Liver (tissue), 9 donors: Measurements from ENCODE around the gene PPIL4. TPM values are rescaled to one million over a fixed set of nuclear protein-coding genes. Genes with fewer than 3 reads are reported as not detected.

Source experiments
- DNase-seq: peaks from one replicate; pipeline ENCODE4 v3.0.0-alpha.2; 2017; ENCODE audit warnings: low spot score
- H3K27ac ChIP-seq, 2 donors: one replicate each; pipeline ENCODE4 v1.7.0; 2013; ENCODE audit warnings: inconsistent platforms in 2 of 2, low read length in 2 of 2, control low read depth in 1 of 2, low read depth in 1 of 2, mild to moderate bottlenecking in 1 of 2
- H3K27me3 ChIP-seq, 4 donors: one replicate each; pipeline versions ENCODE4 v1.6.1 to v1.7.0; 2013; ENCODE audit warnings: low read length in 3 of 4, inconsistent platforms in 1 of 4, mild to moderate bottlenecking in 1 of 4, moderate library complexity in 1 of 4; ENCODE audit not compliant: control insufficient read depth in 4 of 4, insufficient read depth in 4 of 4
- H3K36me3 ChIP-seq, 4 donors: one replicate each; pipeline versions ENCODE4 v1.6.1 to v1.7.0; 2013; ENCODE audit warnings: low read length in 3 of 4, mild to moderate bottlenecking in 3 of 4, low read depth in 1 of 4, moderate library complexity in 1 of 4; ENCODE audit not compliant: control insufficient read depth in 4 of 4, insufficient read depth in 3 of 4
- H3K4me1 ChIP-seq, 4 donors: one replicate each; pipeline versions ENCODE4 v1.6.1 to v1.7.0; 2013; ENCODE audit warnings: low read length in 3 of 4, mild to moderate bottlenecking in 3 of 4, moderate library complexity in 1 of 4; ENCODE audit not compliant: control insufficient read depth in 4 of 4, insufficient read depth in 4 of 4
- H3K4me3 ChIP-seq, 3 donors: one replicate each; pipeline versions ENCODE4 v1.6.1 to v1.7.0; 2013; ENCODE audit warnings: low read length in 3 of 3, control low read depth in 1 of 3, low read depth in 1 of 3, mild to moderate bottlenecking in 1 of 3
- H3K9ac ChIP-seq, 2 donors: one replicate each; pipeline ENCODE4 v1.7.0; 2013; ENCODE audit warnings: low read length in 2 of 2, mild to moderate bottlenecking in 2 of 2, moderate library complexity in 2 of 2, control low read depth in 1 of 2, low read depth in 1 of 2
- H3K9me3 ChIP-seq, 4 donors: one replicate each; pipeline versions ENCODE4 v1.6.1 to v1.7.0; 2013; ENCODE audit warnings: low read length in 3 of 4; ENCODE audit not compliant: control insufficient read depth in 4 of 4
- EGR1 ChIP-seq, 2 donors: IDR thresholded peaks; 2 replicates each; pipeline ENCODE4 v1.6.1; 2016 to 2018; ENCODE audit warnings: antibody characterized with exemption in 2 of 2, low read depth in 2 of 2
- FOXA1 ChIP-seq: IDR thresholded peaks from 2 replicates; pipeline ENCODE4 v1.6.1; 2016; ENCODE audit warnings: antibody characterized with exemption
- FOXA2 ChIP-seq: IDR thresholded peaks from 2 replicates; pipeline ENCODE4 v1.6.1; 2016; ENCODE audit warnings: antibody characterized with exemption
- GABPA ChIP-seq, 2 donors: IDR thresholded peaks in 1 of 2; conservative IDR thresholded peaks in 1 of 2; 2 replicates each; pipeline ENCODE4 v1.6.1; 2016; ENCODE audit warnings: antibody characterized with exemption in 2 of 2, mild to moderate bottlenecking in 1 of 2, moderate library complexity in 1 of 2
- HNF4A ChIP-seq, 2 donors: conservative IDR thresholded peaks; 2 replicates each; pipeline ENCODE4 v1.6.1; 2016; ENCODE audit warnings: antibody characterized with exemption in 2 of 2, mild to moderate bottlenecking in 2 of 2
- HNF4G ChIP-seq: IDR thresholded peaks from 2 replicates; pipeline ENCODE4 v1.6.1; 2016; ENCODE audit warnings: antibody characterized with exemption
- JUND ChIP-seq, 2 donors: IDR thresholded peaks; 2 replicates each; pipeline ENCODE4 v1.6.1; 2016; ENCODE audit warnings: antibody characterized with exemption in 2 of 2
- MAX ChIP-seq: IDR thresholded peaks from 2 replicates; pipeline ENCODE4 v1.6.1; 2016; ENCODE audit warnings: antibody characterized with exemption
- NR2F2 ChIP-seq: IDR thresholded peaks from 2 replicates; pipeline ENCODE4 v1.6.1; 2016; ENCODE audit warnings: antibody characterized with exemption
- RAD21 ChIP-seq, 2 donors: IDR thresholded peaks; 2 replicates each; pipeline ENCODE4 v1.6.1; 2016; ENCODE audit warnings: antibody characterized with exemption in 2 of 2, mild to moderate bottlenecking in 2 of 2
- RXRA ChIP-seq, 2 donors: IDR thresholded peaks; 2 replicates each; pipeline ENCODE4 v1.6.1; 2017 to 2018; ENCODE audit warnings: antibody characterized with exemption in 2 of 2, mild to moderate bottlenecking in 1 of 2
- SP1 ChIP-seq: IDR thresholded peaks from 2 replicates; pipeline ENCODE4 v1.6.1; 2018; ENCODE audit warnings: antibody characterized with exemption, mild to moderate bottlenecking
- TAF1 ChIP-seq: conservative IDR thresholded peaks from 2 replicates; pipeline ENCODE4 v1.6.1; 2016; ENCODE audit warnings: antibody characterized with exemption, mild to moderate bottlenecking
- YY1 ChIP-seq: IDR thresholded peaks from 2 replicates; pipeline ENCODE4 v1.6.1; 2016; ENCODE audit warnings: antibody characterized with exemption, mild to moderate bottlenecking
- WGBS: extraction: QIAGEN DNeasy Blood & Tissue Kit; methylation state at CpG from one replicate; pipeline ENCODE4 v1.1.7; 2013; 5-methylcytosine and 5-hydroxymethylcytosine counted together
- polyA plus RNA-seq, 2 donors: library from polyadenylated mRNA; stranded (reverse) in 1 of 2; unstranded in 1 of 2; fragments of 200-250 nt in 1 of 2; fragments of >200 nt in 1 of 2; fragmentation: Nextera tagmentation in 1 of 2; extraction: Ambion mirVana in 1 of 2; gene quantifications; one replicate each; pipeline versions ENCODE4 v1.2.1 to v1.2.3, GENCODE V29; 2013 to 2015
- total RNA-seq, 2 donors: library from RNA; depleted of rRNA; stranded (reverse); fragments of >200 nt; gene quantifications; one replicate each; pipeline ENCODE4 v1.2.3, GENCODE V29; 2014
- TF ChIP-seq, protein P1 (sequence below): fragments of 150-350 bp; IDR thresholded peaks from 2 replicates; pipeline ENCODE4 v1.5.1; 2017; ENCODE audit warnings: improper control_type of control experiment, low read depth, low read length; ENCODE audit not compliant: missing input control
- TF ChIP-seq, protein P2 (sequence below): IDR thresholded peaks from 2 replicates; pipeline ENCODE4 v1.6.1; 2016; ENCODE audit warnings: antibody characterized with exemption, mild to moderate bottlenecking
- TF ChIP-seq, protein P3 (sequence below): IDR thresholded peaks from 2 replicates; pipeline ENCODE4 v1.6.1; 2016; ENCODE audit warnings: antibody characterized with exemption
- TF ChIP-seq, protein P4 (sequence below): IDR thresholded peaks from 2 replicates; pipeline ENCODE4 v1.6.1; 2016; ENCODE audit warnings: antibody characterized with exemption
- donor health status: healthy.
- donor health status: healthy.
- donor health status: healthy.
- donor health status: healthy.
- donor health status: healthy.

PPIL4 gene
- total and polyA plus RNA-seq, 4 donors, result 6.4 to 13.1 (median 9.6) TPM

- TF ChIP-seq GABPA (IDR thresholded peaks at IDR 0.05 in 1 of 2, conservative IDR thresholded peaks at IDR 0.05 in 1 of 2), result no peak
- no peak for TF ChIP-seq EGR1 (IDR thresholded peaks at IDR 0.05; ENCODE audit: low read depth in 2 of 2)
- TF ChIP-seq, protein P1, sequence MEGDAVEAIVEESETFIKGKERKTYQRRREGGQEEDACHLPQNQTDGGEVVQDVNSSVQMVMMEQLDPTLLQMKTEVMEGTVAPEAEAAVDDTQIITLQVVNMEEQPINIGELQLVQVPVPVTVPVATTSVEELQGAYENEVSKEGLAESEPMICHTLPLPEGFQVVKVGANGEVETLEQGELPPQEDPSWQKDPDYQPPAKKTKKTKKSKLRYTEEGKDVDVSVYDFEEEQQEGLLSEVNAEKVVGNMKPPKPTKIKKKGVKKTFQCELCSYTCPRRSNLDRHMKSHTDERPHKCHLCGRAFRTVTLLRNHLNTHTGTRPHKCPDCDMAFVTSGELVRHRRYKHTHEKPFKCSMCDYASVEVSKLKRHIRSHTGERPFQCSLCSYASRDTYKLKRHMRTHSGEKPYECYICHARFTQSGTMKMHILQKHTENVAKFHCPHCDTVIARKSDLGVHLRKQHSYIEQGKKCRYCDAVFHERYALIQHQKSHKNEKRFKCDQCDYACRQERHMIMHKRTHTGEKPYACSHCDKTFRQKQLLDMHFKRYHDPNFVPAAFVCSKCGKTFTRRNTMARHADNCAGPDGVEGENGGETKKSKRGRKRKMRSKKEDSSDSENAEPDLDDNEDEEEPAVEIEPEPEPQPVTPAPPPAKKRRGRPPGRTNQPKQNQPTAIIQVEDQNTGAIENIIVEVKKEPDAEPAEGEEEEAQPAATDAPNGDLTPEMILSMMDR, result no peak
- no peak for TF ChIP-seq YY1
Observed at GRCh38 chr6:149567945-149568585, 22.2 kb upstream of the PPIL4 start (continued).

DNA sequence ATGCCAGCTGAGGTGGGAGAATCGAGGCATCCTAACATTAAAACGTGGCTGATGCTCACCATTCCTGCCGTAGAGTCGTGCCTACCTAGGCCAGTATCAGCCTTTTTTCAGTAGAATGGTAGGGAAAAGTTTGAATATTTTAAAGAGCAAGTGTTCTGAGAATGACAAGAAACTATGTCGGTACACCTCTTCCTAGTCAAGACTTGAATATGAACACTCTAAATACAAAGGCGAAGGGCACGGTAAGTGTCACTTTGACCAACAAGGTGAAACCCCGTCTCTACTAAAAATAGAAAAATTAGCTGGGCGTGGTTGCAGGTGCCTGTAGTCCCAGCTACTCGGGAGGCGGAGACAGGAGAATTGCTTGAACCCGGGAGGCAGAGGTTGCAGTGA, 21.3 kb upstream of the PPIL4 start:
- H3K9ac ChIP-seq, result peak overlapping the region; percentile 20 to 35
- H3K4me1 ChIP-seq, result peaks cover 2 to 16% (median 10%) of the 10 kb centered on the region in 4 donors
- H3K36me3 ChIP-seq, result no peaks in the 10 kb centered on the region
- WGBS, result 39% methylated on average over 12 of the region's 12 CpGs
- DNase-seq, result no peak
- TF ChIP-seq, protein P1, result no peak
- TF ChIP-seq SP1, result no peak
- TF ChIP-seq JUND (IDR thresholded peaks at IDR 0.05), result no peak
- TF ChIP-seq HNF4G, result no peak
- no peak for TF ChIP-seq FOXA2
- no peak for TF ChIP-seq HNF4A (conservative IDR thresholded peaks at IDR 0.05)
- TF ChIP-seq EGR1 (IDR thresholded peaks at IDR 0.05; ENCODE audit: low read depth in 2 of 2), result no peak
- TF ChIP-seq MAX, result no peak
- TF ChIP-seq GABPA (IDR thresholded peaks at IDR 0.05 in 1 of 2, conservative IDR thresholded peaks at IDR 0.05 in 1 of 2), result no peak
- TF ChIP-seq NR2F2, result no peak
- no peak for TF ChIP-seq RAD21 (IDR thresholded peaks at IDR 0.05)
- no peak for TF ChIP-seq TAF1
- TF ChIP-seq, protein P2, sequence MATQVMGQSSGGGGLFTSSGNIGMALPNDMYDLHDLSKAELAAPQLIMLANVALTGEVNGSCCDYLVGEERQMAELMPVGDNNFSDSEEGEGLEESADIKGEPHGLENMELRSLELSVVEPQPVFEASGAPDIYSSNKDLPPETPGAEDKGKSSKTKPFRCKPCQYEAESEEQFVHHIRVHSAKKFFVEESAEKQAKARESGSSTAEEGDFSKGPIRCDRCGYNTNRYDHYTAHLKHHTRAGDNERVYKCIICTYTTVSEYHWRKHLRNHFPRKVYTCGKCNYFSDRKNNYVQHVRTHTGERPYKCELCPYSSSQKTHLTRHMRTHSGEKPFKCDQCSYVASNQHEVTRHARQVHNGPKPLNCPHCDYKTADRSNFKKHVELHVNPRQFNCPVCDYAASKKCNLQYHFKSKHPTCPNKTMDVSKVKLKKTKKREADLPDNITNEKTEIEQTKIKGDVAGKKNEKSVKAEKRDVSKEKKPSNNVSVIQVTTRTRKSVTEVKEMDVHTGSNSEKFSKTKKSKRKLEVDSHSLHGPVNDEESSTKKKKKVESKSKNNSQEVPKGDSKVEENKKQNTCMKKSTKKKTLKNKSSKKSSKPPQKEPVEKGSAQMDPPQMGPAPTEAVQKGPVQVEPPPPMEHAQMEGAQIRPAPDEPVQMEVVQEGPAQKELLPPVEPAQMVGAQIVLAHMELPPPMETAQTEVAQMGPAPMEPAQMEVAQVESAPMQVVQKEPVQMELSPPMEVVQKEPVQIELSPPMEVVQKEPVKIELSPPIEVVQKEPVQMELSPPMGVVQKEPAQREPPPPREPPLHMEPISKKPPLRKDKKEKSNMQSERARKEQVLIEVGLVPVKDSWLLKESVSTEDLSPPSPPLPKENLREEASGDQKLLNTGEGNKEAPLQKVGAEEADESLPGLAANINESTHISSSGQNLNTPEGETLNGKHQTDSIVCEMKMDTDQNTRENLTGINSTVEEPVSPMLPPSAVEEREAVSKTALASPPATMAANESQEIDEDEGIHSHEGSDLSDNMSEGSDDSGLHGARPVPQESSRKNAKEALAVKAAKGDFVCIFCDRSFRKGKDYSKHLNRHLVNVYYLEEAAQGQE, result no peak
- TF ChIP-seq, protein P3, sequence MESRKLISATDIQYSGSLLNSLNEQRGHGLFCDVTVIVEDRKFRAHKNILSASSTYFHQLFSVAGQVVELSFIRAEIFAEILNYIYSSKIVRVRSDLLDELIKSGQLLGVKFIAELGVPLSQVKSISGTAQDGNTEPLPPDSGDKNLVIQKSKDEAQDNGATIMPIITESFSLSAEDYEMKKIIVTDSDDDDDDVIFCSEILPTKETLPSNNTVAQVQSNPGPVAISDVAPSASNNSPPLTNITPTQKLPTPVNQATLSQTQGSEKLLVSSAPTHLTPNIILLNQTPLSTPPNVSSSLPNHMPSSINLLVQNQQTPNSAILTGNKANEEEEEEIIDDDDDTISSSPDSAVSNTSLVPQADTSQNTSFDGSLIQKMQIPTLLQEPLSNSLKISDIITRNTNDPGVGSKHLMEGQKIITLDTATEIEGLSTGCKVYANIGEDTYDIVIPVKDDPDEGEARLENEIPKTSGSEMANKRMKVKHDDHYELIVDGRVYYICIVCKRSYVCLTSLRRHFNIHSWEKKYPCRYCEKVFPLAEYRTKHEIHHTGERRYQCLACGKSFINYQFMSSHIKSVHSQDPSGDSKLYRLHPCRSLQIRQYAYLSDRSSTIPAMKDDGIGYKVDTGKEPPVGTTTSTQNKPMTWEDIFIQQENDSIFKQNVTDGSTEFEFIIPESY, result no peak
- no peak for TF ChIP-seq YY1
- TF ChIP-seq FOXA1, result no peak
- TF ChIP-seq RXRA (IDR thresholded peaks at IDR 0.05), result no peak
- TF ChIP-seq, protein P4, sequence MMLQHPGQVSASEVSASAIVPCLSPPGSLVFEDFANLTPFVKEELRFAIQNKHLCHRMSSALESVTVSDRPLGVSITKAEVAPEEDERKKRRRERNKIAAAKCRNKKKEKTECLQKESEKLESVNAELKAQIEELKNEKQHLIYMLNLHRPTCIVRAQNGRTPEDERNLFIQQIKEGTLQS, result no peak
- no peaks in the 10 kb centered on the region for H3K9me3 ChIP-seq
- peak overlapping the region in 1 of 2 donors; percentile 45 for H3K27ac ChIP-seq
- H3K27me3 ChIP-seq, result no peaks in the 10 kb centered on the region
- peak overlapping the region in 2 of 3 donors; percentile 94 to 98 for H3K4me3 ChIP-seq
